Endothelial cell (in vitro differentiated cells): Measurements from ENCODE around the gene TMEM51. TPM values are rescaled to one million over a fixed set of nuclear protein-coding genes. Genes with fewer than 3 reads are reported as not detected.

Experiments used
- DNase-seq: peaks from one replicate; pipeline ENCODE4 v3.0.0; 2021; ENCODE audit warnings: low spot score
- H3K27ac Mint-ChIP-seq: one replicate; pipeline ENCODE4 v1.8.0; 2021; ENCODE audit warnings: mixed read lengths, inconsistent platforms; ENCODE audit not compliant: unreplicated experiment
- H3K27me3 Mint-ChIP-seq: one replicate; pipeline ENCODE4 v1.8.0; 2021; ENCODE audit warnings: mild to moderate bottlenecking, moderate library complexity, mixed read lengths, inconsistent platforms; ENCODE audit not compliant: unreplicated experiment
- H3K36me3 Mint-ChIP-seq: one replicate; pipeline ENCODE4 v1.8.0; 2021; ENCODE audit warnings: mild to moderate bottlenecking, low read depth, mixed read lengths, inconsistent platforms; ENCODE audit not compliant: unreplicated experiment
- H3K4me1 Mint-ChIP-seq: one replicate; pipeline ENCODE4 v1.8.0; 2021; ENCODE audit warnings: mild to moderate bottlenecking, mixed read lengths, inconsistent platforms; ENCODE audit not compliant: unreplicated experiment
- H3K4me3 Mint-ChIP-seq: one replicate; pipeline ENCODE4 v1.8.0; 2021; ENCODE audit warnings: mild to moderate bottlenecking, mixed read lengths, inconsistent platforms; ENCODE audit not compliant: unreplicated experiment
- H3K9me3 Mint-ChIP-seq: one replicate; pipeline ENCODE4 v1.8.0; 2021; ENCODE audit warnings: mixed read lengths, inconsistent platforms; ENCODE audit not compliant: unreplicated experiment
- total RNA-seq: library from RNA; stranded (reverse); fragmentation: NEBNext Ultra II Directional; extraction: Animal tissue kit (Norgen Biotek cat#: 25700); gene quantifications from one replicate; pipeline ENCODE4 v1.2.1, GENCODE V29; 2021; ENCODE audit not compliant: unreplicated experiment
- TF ChIP-seq, protein P1 (sequence below): fragments of 200-600 bp; sonication (generic); IDR thresholded peaks from one replicate; pipeline ENCODE4 v1.5.0; 2021; ENCODE audit warnings: antibody characterized with exemption; ENCODE audit not compliant: unreplicated experiment

The TMEM51 gene
- total RNA-seq, 1 donor from 2014 or later, result 23.5 TPM

DNA sequence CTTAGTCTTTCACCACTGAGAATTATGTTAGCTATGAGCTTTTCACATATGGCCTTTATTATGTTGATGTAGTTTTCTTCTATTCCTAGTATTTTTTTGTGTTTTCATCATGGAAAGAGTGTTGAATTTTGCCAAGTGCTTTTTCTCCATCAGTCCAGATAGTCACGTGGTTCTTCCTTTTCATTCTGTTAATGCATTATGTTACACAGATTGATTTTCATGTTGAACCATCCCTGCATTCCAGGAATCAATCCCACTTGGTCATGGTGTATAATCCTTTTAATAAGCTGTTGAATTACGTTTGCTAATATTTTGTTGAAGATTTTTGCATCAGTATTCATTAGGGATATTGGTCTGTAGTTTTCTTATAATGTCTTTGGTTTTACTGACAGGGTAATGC lies 111.2 kb downstream of the TMEM51 start:
- H3K36me3 Mint-ChIP-seq, result peaks cover 4% of the 10 kb centered on the region
- DNase-seq, result no peak
- H3K4me1 Mint-ChIP-seq, result peaks cover 35% of the 10 kb centered on the region
- TF ChIP-seq, protein P1, sequence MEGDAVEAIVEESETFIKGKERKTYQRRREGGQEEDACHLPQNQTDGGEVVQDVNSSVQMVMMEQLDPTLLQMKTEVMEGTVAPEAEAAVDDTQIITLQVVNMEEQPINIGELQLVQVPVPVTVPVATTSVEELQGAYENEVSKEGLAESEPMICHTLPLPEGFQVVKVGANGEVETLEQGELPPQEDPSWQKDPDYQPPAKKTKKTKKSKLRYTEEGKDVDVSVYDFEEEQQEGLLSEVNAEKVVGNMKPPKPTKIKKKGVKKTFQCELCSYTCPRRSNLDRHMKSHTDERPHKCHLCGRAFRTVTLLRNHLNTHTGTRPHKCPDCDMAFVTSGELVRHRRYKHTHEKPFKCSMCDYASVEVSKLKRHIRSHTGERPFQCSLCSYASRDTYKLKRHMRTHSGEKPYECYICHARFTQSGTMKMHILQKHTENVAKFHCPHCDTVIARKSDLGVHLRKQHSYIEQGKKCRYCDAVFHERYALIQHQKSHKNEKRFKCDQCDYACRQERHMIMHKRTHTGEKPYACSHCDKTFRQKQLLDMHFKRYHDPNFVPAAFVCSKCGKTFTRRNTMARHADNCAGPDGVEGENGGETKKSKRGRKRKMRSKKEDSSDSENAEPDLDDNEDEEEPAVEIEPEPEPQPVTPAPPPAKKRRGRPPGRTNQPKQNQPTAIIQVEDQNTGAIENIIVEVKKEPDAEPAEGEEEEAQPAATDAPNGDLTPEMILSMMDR, result no peak
- H3K27ac Mint-ChIP-seq, result no peak overlapping the region
- no peaks in the 10 kb centered on the region for H3K9me3 Mint-ChIP-seq
- H3K4me3 Mint-ChIP-seq, result no peak overlapping the region
- H3K27me3 Mint-ChIP-seq, result peaks cover 2% of the 10 kb centered on the region

Other genes starting within 250 kb of the TMEM51 start
- gene FHAD1, start 93.5 kb downstream of the TMEM51 start, total RNA-seq, result 2.1 TPM